Stimulated activated CD4-positive, alpha-beta T cell treated with anti-CD3 and anti-CD28 coated beads, TNF-alpha, amount 100 ng/mL, for 24 hours (primary cell): ENCODE measurements around the gene NUP93.
"Not testable (repeated sequence)": the region's sequence is repeated elsewhere in the genome, so short reads cannot be mapped to it uniquely, and the experiment has no call there.

Experiments
- DNase-seq, 3 experiments: peaks; one replicate each; pipeline ENCODE4 v3.0.0-alpha.2; 2020; ENCODE audit warnings: low read depth in 3 of 3

NUP93 gene

DNA sequence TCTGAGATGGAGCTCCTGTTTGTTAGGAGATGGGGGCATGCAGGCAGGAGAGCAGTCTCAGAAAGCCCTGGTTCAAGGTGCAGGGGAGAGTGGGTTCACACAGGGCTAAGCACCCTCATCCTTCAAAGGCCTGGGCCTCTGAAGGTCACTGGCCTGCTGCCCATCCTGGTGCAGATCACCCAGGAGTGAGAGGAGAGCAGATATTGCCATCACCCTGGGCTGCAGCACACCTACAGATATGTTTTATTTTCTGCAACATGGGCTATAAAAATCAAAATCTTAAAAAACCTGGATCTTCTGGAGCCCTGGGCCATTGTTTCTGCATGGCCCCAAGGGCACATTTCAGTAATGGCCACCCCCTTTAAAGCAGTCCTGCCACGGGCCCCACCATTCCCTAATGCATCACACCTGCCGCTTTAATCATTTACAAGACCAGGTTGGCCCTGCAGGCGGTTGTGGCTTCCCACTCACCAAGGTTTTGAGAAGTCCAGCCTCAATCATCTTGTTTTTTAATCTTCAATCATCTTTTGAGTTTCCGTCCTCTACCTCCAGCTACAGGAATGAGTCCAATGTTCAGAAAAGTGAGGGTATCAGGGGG, 20.4 kb upstream of the NUP93 start:
- no peak for DNase-seq

DNA sequence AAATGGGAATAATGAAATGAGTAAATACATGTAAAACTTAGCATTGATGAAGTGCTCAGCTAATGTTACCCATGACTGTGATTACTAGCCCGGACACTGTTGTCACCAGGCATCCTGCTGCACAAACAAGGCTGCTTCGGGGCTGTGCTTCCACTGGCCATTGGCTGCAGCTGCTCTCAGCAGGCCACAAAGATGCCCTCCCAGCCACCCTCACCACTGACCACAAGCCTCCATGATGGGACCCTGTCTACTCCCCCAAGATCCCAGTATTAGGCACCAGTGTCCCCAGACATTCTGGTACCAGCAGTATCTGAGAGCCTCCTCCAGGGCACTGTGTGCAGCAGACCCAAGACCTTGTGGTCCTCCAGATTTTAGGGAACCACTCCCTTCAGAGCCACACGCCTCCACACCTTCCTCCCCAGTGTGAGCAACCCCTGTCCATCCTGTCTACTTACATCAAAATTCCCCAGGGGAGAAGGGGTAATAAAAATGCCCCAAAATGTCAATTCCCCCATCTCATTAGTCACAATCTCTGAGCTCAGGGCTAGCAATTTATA, 19.7 kb upstream of the NUP93 start:
- no peak for DNase-seq

- DNase-seq, result no peak
These were observed 18.1 kb upstream of the NUP93 start for GRCh38 chr16:56711862-56712261.

DNA sequence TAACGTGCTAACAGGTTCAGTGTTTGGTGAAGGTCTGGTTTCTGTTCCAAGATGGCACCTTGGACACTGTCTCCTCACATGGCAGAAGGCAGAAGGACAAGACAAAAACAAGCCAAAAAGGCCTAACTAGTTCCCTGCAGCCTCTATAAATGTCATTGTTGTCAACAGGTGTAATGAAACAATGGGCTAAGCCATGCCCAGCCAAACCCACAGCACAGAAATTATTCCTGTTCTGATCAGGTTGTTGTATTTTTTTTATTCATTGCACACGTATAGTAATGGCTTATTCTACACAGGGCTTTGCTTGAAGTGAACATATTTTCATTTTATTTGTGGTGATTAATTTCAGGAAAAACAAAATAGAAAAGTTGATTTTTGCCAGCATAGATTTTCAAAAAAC, 16.1 kb upstream of the NUP93 start:
- DNase-seq, result no peak

DNA sequence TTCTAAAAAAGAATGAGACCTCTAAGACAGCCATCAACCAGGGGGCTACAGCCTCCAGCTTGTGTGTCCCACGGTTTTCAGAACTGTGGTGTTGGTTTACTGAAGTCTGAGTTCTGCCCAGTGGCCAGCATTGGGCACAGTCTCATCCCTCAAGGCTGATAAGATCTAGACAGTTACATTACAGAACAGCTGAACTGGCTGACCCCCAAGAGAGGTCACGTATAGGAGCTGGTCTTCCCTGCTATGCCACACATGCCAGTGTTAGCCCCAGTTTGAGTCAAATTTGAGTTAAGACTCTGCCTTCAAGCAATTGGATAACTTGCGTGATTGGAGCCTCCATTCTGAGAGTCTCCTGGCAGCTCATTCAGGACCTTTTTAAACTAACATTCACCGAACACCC, 14.8 kb upstream of the NUP93 start:
- no peak for DNase-seq

DNA sequence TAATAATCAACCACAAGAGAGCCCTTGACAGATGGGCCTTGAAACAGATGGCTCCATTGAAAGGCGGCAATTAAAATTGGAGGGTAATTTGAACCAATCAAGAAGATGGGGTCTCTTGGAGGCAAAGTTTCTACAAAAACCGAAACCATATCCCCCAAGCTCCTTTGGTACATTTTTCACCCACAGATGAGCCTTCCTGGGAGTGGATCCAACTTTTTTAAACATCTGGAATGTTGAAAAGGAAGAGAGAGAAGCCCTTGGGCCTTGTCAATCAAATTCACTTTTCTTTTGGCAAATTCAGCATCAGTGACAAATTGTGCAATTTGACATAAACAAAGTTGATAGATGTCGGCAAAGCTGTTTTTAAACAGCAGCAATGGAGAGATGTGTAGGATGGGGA, 13.2 kb upstream of the NUP93 start:
- no peak for DNase-seq

- DNase-seq, result not testable (repeated sequence)
These were observed 12.4 kb upstream of the NUP93 start for GRCh38 chr16:56717532-56717931.

GRCh38 chr16:56722200-56722842, 7.6 kb upstream of the NUP93 start:
- no peak for DNase-seq

DNA sequence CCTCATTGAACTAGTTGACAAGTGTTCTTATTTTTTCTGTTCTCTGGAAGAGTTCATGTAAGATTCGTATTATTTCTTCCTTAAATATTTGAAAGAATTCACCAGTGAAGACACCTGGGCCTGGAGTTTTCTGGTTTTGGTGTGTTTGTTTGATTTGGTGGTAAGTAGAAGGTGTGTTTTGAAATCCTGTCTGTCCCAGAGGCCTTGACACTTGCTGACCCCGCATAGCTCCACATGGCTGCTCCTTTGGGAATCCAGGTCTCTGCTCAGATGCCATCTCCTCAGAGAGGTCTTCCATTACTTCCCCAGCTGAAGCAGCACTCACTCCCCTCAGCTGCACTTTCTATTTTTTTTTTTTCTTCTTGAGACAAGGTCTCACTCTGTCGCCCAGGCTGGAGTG, 5.7 kb upstream of the NUP93 start:
- DNase-seq, result no peak

GRCh38 chr16:56726283-56726682, 3.6 kb upstream of the NUP93 start:
- DNase-seq, result no peak

DNA sequence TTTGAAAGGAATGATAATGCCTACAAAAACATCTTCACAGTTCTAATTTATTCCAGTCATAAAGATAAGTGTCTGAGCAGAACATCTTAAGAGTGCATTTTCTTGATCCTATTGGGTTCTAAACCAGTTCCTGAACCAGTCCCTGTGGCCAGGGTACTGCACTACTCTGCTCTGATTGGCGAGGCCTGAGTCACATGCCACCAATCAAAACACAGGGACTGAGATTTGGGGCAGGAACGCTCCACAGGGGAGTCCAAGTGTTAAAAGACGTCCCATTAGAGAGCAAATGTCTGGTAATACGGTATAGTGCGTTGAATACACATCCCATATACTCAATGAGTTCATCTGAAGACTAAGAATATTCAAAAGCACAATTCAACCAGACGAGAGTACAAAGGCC, 3.0 kb upstream of the NUP93 start:
- DNase-seq, result no peak

DNA sequence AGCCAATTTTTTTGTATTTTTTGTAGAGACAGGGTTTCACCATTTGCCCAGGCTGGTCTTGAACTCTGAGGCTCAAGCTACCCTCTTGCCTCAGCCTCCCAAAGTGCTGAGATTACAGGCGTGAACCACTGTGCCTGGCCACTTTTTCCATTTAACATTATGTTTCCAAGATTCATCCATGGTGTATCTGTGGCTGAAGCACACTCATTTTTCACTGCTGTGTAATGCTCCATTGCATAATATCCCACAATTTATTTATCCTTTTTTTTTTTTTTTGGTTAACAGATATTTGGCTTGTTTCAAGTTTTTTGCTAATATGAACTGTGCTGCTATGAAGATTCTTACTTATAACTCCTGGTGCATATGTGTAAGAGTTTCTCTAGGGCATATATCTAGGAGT, 1.9 kb upstream of the NUP93 start:
- DNase-seq, result no peak

DNA sequence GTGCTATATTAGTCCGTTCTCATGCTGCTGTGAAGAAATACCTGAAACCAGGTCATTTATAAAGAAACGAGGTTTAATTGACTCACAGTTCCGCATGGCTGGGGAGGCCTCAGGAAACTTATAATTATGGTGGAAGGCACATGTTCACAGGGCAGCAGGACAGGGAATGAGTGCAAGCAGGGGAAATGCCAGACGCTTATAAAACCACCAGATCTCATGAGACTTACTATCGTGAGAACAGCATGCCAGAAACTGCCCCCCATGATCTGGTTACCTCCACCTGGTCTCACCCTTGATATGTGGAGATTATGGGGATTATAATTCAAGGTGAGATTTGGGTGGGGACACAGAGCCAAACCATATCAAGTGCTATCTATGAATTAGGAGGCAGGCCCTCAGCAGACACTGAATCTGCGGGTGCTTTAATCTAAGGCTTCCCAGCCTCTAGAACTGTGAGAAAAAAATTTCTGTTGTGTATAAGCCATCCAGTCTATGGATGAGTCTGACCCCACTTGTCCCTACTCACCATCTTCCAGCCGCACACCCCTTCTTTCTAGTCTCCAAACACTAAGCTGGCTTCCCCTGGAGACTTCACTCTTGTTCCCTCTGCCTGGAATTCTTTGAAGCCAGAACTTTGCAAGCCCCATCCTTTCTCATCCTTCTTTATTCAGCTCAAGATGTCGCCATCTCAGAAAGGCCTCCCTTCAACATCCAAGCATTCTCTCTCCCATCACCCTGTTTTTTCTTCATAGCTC, 772 bp upstream of the NUP93 start:
- DNase-seq, result no peak

GRCh38 chr16:56732366-56732765, 2.4 kb downstream of the NUP93 start:
- no peak for DNase-seq

DNA sequence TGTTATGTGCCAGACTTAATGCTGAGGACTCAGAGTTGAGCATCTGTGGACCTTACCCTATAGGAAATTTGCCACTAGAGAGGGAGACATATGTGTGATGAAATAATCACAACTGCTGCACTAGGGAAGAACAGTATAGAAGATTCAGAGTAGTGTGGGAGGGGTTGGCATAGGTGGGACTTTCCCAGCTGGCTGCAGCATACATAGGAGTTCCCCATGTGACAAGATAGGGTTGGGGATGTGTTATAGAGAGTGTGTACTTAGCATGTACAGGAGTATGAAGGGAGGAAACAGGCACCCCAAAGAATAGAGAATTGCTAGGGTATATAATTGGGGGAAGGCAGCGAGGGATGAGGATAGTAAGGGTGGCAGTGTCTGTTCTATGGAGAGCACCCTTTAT, 2.9 kb downstream of the NUP93 start:
- DNase-seq, result peak in 1 of 3 experiments; percentile 27

DNA sequence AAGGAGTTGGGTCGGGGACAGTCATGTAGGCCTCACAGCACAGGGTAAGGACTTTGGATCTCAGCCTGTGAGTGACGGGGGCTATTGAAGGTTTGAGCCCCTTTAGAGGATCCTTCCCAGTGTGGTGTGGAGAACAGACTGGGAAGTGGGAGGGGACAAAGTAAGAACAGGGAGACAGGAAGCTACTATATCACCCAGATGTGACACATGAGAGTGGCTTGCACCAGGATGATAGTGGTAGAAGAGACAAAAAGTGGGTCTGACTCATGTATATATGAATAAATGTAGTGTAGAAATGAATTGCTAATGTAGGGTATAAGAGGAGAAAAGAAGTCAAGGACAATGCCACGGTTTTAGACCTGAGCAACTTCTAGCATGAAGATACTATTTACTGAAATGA, 4.5 kb downstream of the NUP93 start:
- no peak for DNase-seq

DNA sequence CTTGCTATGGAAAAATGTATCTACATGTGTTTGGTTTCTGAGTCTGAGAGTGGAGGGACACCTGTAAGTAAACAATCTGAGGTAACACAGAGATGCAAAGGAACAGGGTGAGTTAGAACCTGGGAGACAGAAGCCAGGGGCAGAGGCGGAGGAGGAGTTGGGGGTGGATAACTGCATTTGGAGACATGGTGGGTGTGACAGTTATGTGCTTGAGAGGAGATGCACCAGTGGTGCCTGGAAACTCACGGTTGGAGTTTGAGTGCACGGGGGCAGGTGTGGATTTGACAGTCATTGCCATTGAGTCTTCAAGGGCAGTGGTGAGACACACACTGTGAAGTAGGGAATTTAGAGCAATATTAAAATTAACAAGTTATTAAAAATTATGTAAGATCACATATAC, 6.5 kb downstream of the NUP93 start:
- no peak for DNase-seq

- DNase-seq, result no peak
These were observed 7.6 kb downstream of the NUP93 start for GRCh38 chr16:56737539-56737938.

GRCh38 chr16:56738221-56738620, 8.3 kb downstream of the NUP93 start:
- no peak for DNase-seq

DNA sequence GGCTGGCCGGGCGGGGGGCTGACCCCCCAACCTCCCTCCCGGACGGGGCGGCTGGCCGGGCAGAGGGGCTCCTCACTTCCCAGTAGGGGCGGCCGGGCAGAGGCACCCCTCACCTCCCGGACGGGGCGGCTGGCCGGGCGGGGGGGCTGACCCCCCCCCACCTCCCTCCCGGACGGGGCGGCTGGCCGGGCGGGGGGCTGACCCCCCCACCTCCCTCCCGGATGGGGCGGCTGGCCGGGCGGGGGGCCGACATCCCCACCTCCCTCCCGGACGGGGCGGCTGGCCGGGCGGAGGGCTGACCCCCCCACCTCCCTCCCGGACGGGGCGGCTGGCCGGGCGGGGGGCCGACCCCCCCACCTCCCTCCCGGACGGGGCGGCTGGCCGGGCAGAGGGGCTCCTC, 9.4 kb downstream of the NUP93 start:
- DNase-seq, result not testable (repeated sequence)

DNA sequence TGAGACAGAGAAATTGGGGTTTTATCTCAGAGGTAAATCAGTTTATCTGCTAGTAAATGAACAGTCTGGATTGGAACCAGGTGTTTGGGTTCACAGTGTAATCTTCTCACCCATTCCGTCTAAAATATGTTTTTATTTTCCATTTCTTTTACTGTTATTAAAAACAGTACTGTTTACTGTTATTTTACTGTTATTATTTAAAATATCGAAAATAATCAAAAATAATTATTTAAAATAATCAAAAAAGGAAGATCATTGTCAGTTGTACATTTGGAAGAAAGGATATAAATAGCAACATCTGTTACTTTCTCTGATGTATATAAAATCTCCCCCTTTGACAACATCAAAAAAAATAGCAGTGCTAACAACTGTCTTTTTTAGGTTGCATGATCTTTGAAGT, 11.5 kb downstream of the NUP93 start:
- DNase-seq, result no peak

GRCh38 chr16:56742030-56742984, 12.4 kb downstream of the NUP93 start:
- DNase-seq, result no peak
